Measurements from ENCODE around the gene SAMD3.
"Not testable (repeated sequence)": the region's sequence is repeated elsewhere in the genome, so short reads cannot be mapped to it uniquely, and the experiment has no call there.

Gene SAMD3, protein sequence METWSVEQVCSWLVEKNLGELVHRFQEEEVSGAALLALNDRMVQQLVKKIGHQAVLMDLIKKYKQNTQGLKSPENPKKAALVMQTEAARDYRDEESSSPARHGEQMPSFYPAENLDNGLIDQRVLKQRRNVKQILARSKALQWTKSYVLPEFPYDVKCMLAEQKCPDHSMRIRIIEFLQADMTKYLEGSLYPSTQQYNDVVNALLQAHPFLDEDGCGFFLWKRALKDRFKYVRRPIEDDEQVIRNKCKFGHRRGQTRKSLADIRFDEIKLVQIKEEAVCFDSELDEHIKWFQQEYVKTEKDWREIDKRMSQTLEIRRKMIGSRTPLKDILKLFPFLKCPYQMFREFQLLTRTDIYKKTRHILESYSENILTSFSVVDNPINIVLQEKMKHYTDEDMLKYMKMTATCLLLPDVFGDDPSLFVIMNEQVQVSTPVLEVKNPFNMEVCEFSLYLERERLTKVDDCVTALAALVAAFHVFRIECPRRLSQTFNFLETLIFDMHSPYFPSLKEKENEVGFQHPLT

DNA sequence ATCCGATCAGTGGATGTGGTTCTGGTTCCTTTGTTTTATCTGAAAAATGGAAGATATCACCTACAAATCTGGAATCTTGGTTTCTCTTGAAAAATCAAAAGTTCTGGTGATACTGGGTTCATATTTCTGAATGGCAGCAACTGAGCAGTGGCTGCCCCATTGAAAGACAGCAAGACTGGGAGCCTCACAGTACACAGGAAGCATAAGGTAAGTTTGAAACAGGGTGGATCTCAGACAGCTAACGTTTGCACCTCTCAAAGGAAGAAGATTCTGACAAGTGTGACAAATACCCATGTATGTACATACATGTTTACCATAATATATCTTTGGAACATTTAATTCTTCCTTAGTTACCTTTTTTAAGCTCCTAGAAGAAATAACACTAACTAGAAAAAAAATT is at the start of gene SAMD3:
SAMD3 (minus strand) TSS at position 177 of the 400 bp plus-strand sequence. CDS start 7,678 bp downstream, outside the sequence.
- TF ChIP-seq, protein P1, sequence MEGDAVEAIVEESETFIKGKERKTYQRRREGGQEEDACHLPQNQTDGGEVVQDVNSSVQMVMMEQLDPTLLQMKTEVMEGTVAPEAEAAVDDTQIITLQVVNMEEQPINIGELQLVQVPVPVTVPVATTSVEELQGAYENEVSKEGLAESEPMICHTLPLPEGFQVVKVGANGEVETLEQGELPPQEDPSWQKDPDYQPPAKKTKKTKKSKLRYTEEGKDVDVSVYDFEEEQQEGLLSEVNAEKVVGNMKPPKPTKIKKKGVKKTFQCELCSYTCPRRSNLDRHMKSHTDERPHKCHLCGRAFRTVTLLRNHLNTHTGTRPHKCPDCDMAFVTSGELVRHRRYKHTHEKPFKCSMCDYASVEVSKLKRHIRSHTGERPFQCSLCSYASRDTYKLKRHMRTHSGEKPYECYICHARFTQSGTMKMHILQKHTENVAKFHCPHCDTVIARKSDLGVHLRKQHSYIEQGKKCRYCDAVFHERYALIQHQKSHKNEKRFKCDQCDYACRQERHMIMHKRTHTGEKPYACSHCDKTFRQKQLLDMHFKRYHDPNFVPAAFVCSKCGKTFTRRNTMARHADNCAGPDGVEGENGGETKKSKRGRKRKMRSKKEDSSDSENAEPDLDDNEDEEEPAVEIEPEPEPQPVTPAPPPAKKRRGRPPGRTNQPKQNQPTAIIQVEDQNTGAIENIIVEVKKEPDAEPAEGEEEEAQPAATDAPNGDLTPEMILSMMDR (IDR thresholded peaks at IDR 0.05; ENCODE audit: control insufficient read depth, extremely low read depth, insufficient read depth), result no peak
- DNase-seq (ENCODE audit: low read depth), result no peak
- H3K4me3 ChIP-seq (ENCODE audit: low read depth, low read length), result no peak within 1 kb of the TSS

DNA sequence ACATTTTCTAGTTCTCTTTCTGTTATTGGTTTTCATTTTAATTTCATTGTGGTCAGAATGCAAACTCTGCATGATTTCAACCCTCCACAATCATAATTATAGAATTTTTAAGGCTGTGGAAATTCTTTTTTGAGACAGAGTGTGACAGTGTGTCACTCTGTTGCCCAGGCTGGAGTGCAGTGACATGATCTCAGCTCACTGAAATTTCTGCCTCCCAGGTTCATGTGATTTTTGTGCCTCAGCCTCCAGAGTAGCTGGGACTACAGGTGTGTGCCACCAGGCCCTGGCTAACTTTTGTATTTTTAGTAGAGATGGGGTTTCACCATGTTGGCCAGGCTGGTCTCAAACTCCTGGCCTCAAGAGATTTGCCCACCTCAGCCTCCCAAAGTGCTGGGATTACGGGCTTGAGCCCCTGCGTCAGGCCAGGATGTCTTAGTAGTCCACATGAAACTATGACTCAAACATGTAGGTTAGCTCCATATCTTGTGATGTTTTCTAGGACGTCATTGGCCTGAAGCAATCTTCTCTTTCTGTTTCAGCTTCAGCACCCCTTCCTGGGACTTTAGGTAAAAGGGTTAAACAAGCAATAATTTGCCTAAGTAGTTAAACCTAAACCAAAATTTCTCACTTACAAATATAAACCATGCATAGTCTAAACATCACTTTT is 47.4 kb upstream of the SAMD3 start:
- H3K4me3 ChIP-seq (ENCODE audit: low read depth, low read length), result no peak overlapping the region
- TF ChIP-seq, protein P1 (IDR thresholded peaks at IDR 0.05; ENCODE audit: control insufficient read depth, extremely low read depth, insufficient read depth), result no peak
- no peak for DNase-seq (ENCODE audit: low read depth)

DNA sequence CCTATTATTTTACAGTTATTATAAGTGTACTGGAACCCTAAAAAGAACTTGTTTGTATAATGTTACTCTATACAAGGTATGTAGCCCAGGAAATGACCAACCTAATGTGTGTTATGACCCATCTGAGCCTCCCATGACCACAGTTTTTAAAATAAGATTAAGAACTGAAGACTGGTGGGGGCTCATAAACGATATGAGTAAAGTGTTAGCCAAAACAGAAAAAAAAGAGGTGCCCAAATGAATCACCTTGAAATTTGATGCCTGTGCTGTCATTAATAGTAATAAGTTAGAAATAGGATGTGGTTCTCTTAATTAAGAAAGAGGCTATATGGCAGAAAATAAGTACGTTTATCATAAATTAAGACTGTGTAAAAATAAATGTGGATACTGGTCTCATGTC is 42.8 kb upstream of the SAMD3 start:
- H3K4me3 ChIP-seq (ENCODE audit: low read depth, low read length); DNase-seq (ENCODE audit: low read depth): not testable (repeated sequence)

DNA sequence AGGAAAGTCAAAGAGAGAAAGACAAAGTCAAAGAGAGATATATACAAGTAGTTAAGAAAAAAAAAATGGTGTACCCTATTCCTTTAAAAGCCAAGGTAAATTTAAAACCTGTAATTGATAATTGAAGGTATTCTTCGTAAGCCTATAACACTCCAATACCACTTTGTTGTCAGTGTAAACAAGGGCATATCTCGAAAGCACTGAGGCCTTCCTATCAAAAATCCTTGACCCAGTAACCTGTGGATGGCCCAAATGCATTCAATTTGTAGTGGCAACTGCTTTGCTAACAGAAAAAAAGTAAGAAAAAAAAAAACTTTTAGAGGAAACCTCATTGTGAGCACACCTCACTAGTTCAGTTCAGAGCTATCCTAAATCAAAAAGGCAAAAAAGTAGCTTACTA is 39.3 kb upstream of the SAMD3 start:
- TF ChIP-seq, protein P1 (IDR thresholded peaks at IDR 0.05; ENCODE audit: control insufficient read depth, extremely low read depth, insufficient read depth), result no peak
- no peak for DNase-seq (ENCODE audit: low read depth)
- H3K4me3 ChIP-seq (ENCODE audit: low read depth, low read length), result no peak overlapping the region

DNA sequence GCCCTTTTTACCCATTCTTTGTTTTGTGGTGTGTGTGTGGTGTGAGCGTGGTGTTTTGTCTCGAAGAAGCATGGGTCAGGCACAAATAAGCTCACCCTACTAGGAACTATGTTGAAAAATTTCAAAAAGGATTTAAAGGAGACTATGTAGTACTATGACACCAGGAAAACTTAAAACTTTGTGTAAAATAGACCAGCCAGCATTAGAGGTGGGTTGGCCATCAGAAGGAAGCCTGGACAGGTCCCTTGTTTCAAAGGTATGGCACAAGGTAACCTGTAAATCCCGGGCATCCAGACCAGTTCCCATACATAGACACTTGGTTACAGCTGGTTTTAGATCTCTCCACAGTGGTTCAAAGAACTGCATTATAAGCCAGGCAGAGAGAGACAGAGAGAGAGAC is 38.8 kb upstream of the SAMD3 start:
- not testable (repeated sequence) for DNase-seq (ENCODE audit: low read depth); H3K4me3 ChIP-seq (ENCODE audit: low read depth, low read length)

DNA sequence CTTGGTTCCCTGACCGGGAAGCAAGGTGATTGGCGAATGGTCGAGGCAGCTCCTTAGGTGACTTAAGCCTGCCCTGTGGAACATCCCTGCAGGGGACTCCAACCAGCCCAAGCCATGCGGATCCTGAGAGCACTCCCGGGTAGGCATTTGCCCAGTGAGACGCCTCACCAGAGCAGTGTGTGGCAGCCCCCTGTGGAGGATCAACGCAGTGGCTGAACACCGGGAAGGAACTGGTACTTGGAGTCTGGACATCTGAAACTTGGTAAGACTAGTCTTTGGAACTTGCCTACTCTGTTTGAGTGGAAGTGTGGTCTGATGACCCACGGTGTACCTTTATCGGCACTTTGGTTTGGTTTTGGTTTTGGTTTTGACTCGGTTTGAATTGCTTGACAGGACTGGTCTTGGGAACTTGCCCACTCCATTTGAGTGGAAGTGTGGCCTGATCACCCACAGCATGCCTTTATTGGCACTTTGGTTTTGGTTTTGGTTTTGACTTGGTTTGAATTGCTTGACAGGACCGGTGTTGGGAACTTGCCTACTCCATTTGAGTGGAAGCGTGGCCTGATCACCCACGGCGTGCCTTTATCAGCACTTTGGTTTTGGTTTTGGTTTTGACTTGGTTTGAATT is 38.0 kb upstream of the SAMD3 start:
- H3K4me3 ChIP-seq (ENCODE audit: low read depth, low read length); DNase-seq (ENCODE audit: low read depth): not testable (repeated sequence)

DNA sequence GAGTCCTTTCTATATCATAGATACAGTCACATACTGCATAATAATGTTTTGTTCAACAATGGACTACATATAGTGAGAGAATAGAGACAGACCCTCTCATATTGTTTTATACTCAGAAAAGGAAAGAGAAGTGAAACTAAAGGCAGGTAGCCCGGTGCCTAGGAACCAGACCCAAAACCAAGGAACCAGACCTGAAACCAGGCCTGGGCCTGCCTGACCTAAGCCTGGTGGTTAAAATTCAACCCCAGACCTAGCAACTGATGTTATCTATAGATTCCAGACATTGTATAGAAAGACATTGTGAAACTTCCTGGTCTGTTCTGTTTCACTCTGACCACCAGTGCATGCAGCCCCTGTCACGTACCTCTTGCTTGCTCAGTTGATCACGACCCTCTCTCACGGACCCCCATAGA is 37.3 kb upstream of the SAMD3 start:
- not testable (repeated sequence) for DNase-seq (ENCODE audit: low read depth); H3K4me3 ChIP-seq (ENCODE audit: low read depth, low read length)

DNA sequence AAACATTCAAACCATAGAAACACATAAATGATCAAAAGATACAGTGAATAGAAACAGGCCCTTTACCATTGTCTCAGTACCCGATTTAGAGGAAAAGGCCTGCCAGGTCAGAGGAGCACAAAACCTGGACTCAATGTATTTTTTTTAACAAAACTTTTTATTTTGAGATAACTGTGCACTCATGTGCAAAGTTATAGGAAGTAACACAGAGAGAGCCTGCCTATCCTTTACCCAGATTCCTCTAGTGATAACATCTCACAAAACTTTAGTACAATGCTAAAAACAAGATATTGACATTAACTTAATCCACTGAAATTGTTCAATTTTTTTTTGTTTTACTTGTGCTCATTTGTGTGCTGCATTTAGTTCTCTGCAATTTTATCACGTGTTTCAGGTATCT is 36.8 kb upstream of the SAMD3 start:
- DNase-seq (ENCODE audit: low read depth), result no peak
- TF ChIP-seq, protein P1 (IDR thresholded peaks at IDR 0.05; ENCODE audit: control insufficient read depth, extremely low read depth, insufficient read depth), result no peak
- H3K4me3 ChIP-seq (ENCODE audit: low read depth, low read length), result no peak overlapping the region

DNA sequence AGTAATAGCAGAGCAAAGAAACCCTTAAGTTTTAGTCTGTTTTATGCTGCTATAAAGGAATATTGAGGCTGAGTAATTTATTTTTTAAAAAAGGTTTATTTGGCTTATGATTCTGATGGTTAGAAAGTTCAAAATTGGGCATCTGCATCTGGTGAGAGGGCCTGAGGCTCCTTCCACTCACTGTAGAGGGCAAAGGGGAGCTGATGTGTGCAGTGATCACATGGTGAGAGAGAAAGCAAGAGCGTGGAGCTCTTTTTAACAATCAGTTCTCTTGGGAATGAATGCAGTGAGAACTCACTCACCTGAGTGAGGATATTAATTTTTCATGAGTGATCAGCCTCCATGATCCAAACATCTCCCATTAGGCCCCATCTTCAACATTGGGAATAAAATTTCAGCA is 36.4 kb upstream of the SAMD3 start:
- no peak overlapping the region for H3K4me3 ChIP-seq (ENCODE audit: low read depth, low read length)
- DNase-seq (ENCODE audit: low read depth), result no peak
- TF ChIP-seq, protein P1 (IDR thresholded peaks at IDR 0.05; ENCODE audit: control insufficient read depth, extremely low read depth, insufficient read depth), result no peak

All from LNCaP clone FGC (cell line).